Prostate gland (tissue), 2 donors: ENCODE data around the gene APOL3. TPM values are rescaled to one million over a fixed set of nuclear protein-coding genes. Genes with fewer than 3 reads are reported as not detected.

Experiments used
- DNase-seq: peaks from one replicate; pipeline ENCODE4 v3.0.0-alpha.2; 2019; ENCODE audit warnings: low spot score
- H3K27ac ChIP-seq, 2 donors: fragments of 200-600 bp; sonication (generic); 2 replicates each; pipeline ENCODE4 v1.5.1; 2017 to 2019
- H3K27me3 ChIP-seq: fragments of 200-600 bp; sonication (generic); replicated peaks from 2 replicates; pipeline ENCODE4 v1.5.1; 2019; ENCODE audit not compliant: insufficient read depth
- H3K36me3 ChIP-seq, 2 donors: fragments of 200-600 bp; sonication (generic); 1 replicate in 1 of 2; 2 replicates in 1 of 2; pipeline versions ENCODE4 v1.5.1 to v1.8.1; 2017 to 2019
- H3K4me1 ChIP-seq: fragments of 200-600 bp; sonication (generic); replicated peaks from 2 replicates; pipeline ENCODE4 v1.5.1; 2019
- H3K4me3 ChIP-seq, 2 donors: fragments of 200-600 bp; sonication (generic); 2 replicates each; pipeline ENCODE4 v1.5.1; 2017 to 2019
- H3K9me3 ChIP-seq: fragments of 200-600 bp; sonication (generic); 2 replicates; pipeline ENCODE4 v1.5.1; 2017
- CTCF ChIP-seq, 4 experiments: fragments of 200-600 bp in 2 of 4; fragments of 450-650 bp in 2 of 4; sonication (generic) in 2 of 4; IDR thresholded peaks; 1 replicate in 3 of 4; 2 replicates in 1 of 4; pipeline ENCODE4 v1.5.1; 2016 to 2019; ENCODE audit warnings: antibody characterized with exemption in 4 of 4, mild to moderate bottlenecking in 2 of 4, moderate library complexity in 2 of 4
- POLR2A ChIP-seq: fragments of 450-650 bp; IDR thresholded peaks from one replicate; pipeline ENCODE4 v1.6.1; 2016; ENCODE audit warnings: antibody characterized with exemption, mild to moderate bottlenecking
- POLR2AphosphoS5 ChIP-seq: sonication (generic); formaldehyde crosslinking; IDR thresholded peaks from one replicate; pipeline ENCODE4 v1.6.1; 2017; ENCODE audit warnings: antibody characterized with exemption
- WGBS: methylation state at CpG from one replicate; pipeline ENCODE4 v1.1.5; 2018; 5-methylcytosine and 5-hydroxymethylcytosine counted together
- intact Hi-C: fragments of 100-400 bp; cut with DNase I; formaldehyde crosslinking; loops from one replicate; pipeline ENCODE4 v1.14.2; 2022
- total RNA-seq, 2 donors: library from RNA; depleted of rRNA; stranded (reverse); fragments of >200 nt; gene quantifications; one replicate each; pipeline ENCODE4 v1.1.0, GENCODE V29; 2016

APOL3 gene
- total RNA-seq, 2 donors from 2014 or later, result 18.8 to 32.2 TPM

GRCh38 chr22:36180928-36181327, 20.4 kb upstream of the APOL3 start:
- intact Hi-C loops, result loop anchor here (2.0 kb wide), 1 partner anchor 36 kb away; no protein-coding TSS in a partner anchor
- TF ChIP-seq POLR2A, result no peak
- TF ChIP-seq POLR2AphosphoS5, result no peak
- Histone ChIP-seq H3K4me1 (no peaks in the 10 kb centered on the region), H3K36me3 (no peaks in the 10 kb centered on the region), H3K27ac (no peak overlapping the region), H3K27me3 (no peaks in the 10 kb centered on the region), H3K9me3 (no peaks in the 10 kb centered on the region), H3K4me3 (no peak overlapping the region)
- no peak for DNase-seq
- WGBS, result 91% methylated on average over 6 of the region's 6 CpGs

GRCh38 chr22:36180038-36180880, 19.7 kb upstream of the APOL3 start:
- 70% methylated on average over 22 of the region's 22 CpGs for WGBS
- H3K9me3 ChIP-seq, result no peaks in the 10 kb centered on the region
- DNase-seq, result peak; percentile 78

GRCh38 chr22:36177160-36177559, 16.6 kb upstream of the APOL3 start:
- intact Hi-C loops, result no loop called here
- no peak overlapping the region for H3K27ac ChIP-seq
- no peaks in the 10 kb centered on the region for H3K4me1 ChIP-seq
- no peak for DNase-seq
- no peaks in the 10 kb centered on the region for H3K9me3 ChIP-seq
- H3K36me3 ChIP-seq, result no peaks in the 10 kb centered on the region
- 73% methylated on average over 3 of the region's 3 CpGs for WGBS
- TF ChIP-seq POLR2A (no peak), CTCF (IDR thresholded peaks at IDR 0.05) (no peak), POLR2AphosphoS5 (no peak)
- no peaks in the 10 kb centered on the region for H3K27me3 ChIP-seq
- H3K4me3 ChIP-seq, result no peak overlapping the region

More at GRCh38 chr22:36180038-36180880, 19.7 kb upstream of the APOL3 start:
- Histone ChIP-seq H3K4me1 (no peaks in the 10 kb centered on the region), H3K36me3 (no peaks in the 10 kb centered on the region), H3K27me3 (no peaks in the 10 kb centered on the region), H3K4me3 (no peak overlapping the region), H3K27ac (no peak overlapping the region)
- TF ChIP-seq CTCF (IDR thresholded peaks at IDR 0.05), result peak; percentile 78 to 87 (median 84)
- no peak for TF ChIP-seq POLR2A
- peak; percentile 29 for TF ChIP-seq POLR2AphosphoS5
- intact Hi-C loops, result loop anchor here (2.0 kb wide), 1 partner anchor 35 kb away; no protein-coding TSS in a partner anchor

GRCh38 chr22:36175892-36176291, 15.3 kb upstream of the APOL3 start:
- Histone ChIP-seq H3K27me3 (no peaks in the 10 kb centered on the region), H3K27ac (no peak overlapping the region), H3K4me3 (no peak overlapping the region), H3K4me1 (no peaks in the 10 kb centered on the region), H3K9me3 (no peaks in the 10 kb centered on the region), H3K36me3 (no peaks in the 10 kb centered on the region)
- WGBS, result 45% methylated on average over 1 of the region's 1 CpG
- TF ChIP-seq CTCF (IDR thresholded peaks at IDR 0.05) (peak in 1 of 4 experiments; percentile 32), POLR2AphosphoS5 (no peak), POLR2A (no peak)
- DNase-seq, result no peak
- intact Hi-C loops, result no loop called here

- intact Hi-C loops, result no loop called here
- Histone ChIP-seq H3K4me3 (no peak overlapping the region), H3K4me1 (no peaks in the 10 kb centered on the region), H3K27me3 (no peaks in the 10 kb centered on the region), H3K9me3 (no peaks in the 10 kb centered on the region), H3K36me3 (no peaks in the 10 kb centered on the region), H3K27ac (no peak overlapping the region)
- TF ChIP-seq POLR2AphosphoS5, result no peak
- no peak for TF ChIP-seq CTCF (IDR thresholded peaks at IDR 0.05)
- no peak for TF ChIP-seq POLR2A
- no peak for DNase-seq
- 49% methylated on average over 3 of the region's 3 CpGs for WGBS
These were observed 11.4 kb upstream of the APOL3 start for GRCh38 chr22:36171941-36172340.
